LoVo (cell line): Measurements from ENCODE around the gene AIMP2.
A peak's percentile ranks its signal among the peaks of the same experiment; 100 is the strongest.
"Not testable (repeated sequence)": the region's sequence is repeated elsewhere in the genome, so short reads cannot be mapped to it uniquely, and the experiment has no call there.

Experiments used
- DNase-seq: peaks from one replicate; pipeline ENCODE4 v3.0.0-alpha.2; 2016; ENCODE audit warnings: low spot score

The AIMP2 gene

DNA sequence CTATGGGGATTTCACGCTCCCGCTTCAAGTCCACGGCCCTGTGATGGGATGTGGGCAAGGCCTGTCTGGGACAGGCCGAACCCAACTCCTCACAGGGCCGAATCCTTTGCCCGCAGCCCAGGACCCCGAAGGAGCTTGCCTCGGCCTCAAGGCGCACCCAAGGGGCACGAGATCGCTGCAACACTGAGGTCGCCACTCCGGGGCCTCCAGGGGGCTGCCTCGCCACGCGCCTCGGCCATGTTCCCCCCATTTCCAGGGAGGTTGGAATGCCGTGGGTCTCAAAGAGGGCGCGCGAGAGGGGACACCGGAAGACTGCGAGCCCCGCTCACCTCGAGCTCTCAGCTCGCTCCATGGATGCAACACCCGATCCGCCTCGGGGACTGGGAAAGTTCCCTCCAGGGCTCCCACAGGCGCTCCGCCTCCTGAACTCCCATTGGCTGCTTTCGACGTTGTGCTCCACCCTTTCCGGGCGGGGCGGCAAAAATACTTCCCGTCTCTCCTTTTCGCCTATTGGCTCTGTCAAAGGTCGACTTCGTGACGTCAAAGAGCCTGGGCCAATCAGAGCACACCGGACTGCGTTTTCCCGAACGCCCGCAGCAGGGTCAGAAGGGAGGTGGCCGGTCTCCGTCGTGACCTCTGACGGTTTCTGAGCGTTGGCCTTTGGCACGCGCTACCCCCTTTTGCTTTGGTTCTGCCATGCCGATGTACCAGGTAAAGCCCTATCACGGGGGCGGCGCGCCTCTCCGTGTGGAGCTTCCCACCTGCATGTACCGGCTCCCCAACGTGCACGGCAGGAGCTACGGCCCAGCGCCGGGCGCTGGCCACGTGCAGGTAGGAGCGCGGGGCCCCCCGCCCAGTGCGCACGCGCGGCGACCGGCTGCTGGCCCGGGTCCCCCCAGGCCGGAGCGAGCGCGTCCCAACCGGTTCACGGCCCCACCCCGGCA lies at the start of gene AIMP2, which contains the start of gene PMS2:
TSS of gene AIMP2 (plus strand) at position 605 of the 944 bp plus-strand sequence. CDS start at position 697, 92 bp downstream.
TSS of gene PMS2 (minus strand) at position 382 of the 944 bp plus-strand sequence. CDS start at position 352, 30 bp downstream.
- DNase-seq: peak; percentile 100

DNA sequence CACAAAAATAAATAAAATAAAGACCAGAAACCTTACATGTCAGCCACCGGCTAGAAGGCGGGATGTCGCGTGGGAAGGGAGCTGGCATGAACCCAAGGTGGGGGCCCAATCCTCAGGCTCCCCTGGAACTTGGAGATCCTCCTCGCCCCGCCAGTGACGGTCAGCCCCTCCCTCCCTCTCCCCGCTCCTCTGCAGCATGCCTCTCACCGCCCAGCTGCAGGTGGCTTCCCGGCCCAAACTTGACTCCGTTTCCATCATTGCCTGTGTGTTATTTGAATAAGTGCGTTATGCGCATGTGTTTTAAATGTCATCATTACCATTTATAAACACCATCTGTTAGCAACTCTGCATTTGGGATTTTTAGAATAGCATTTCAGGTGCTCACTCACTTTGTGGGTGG lies 45.9 kb upstream of the AIMP2 start:
- not testable (repeated sequence) for DNase-seq

DNA sequence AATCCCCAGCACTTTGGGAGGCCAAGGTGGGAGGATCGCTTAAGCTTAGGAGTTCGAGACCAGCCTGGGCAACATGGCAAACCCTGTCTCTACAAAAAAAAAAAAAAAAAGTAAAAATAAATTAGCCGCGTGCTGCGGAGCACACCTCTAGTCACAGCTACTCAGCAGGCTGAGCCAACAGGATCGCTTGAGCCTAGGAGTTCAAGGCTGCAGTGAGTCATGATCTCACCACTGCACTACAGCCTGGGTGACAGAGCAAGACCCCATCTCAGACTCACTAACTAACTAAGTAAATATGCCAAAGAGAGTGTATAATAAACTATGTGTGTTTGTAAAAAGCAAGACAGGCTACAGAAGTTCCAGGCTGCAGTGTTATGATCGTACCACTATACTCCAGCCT lies 45.3 kb upstream of the AIMP2 start:
- DNase-seq: not testable (repeated sequence)

DNA sequence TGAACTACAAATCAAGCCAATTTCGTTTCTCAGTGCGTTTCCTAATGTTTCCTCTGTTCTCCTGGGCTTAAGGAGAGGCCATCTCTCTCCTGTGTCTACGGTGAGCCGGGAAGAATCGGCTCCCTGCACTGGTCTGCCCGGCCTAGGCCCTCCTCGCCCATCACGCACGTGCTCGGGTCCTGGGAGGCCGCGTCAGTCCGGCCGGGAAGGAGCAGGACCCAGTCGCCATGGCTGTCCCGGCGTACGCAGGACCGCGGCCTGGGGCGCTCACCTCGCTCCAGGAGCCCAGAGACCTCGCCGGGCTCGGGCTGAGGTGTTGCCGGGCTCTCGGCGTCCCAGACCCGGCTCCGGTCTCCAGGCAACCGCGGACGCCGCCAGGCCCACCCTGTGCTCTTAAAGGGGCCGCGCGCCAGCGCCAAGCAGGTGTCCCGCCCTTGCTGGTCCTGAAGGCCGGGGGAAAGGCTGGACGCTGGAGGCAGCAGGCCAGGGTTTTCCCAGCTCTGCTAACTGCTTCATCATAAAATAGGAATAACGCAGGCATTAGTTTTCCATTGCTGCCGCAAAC lies 38.6 kb upstream of the AIMP2 start, which contains the start of gene RSPH10B:
TSS of gene RSPH10B (minus strand) at position 343 of the 565 bp plus-strand sequence. CDS start 3,573 bp downstream, outside the sequence.
- not testable (repeated sequence) for DNase-seq

DNA sequence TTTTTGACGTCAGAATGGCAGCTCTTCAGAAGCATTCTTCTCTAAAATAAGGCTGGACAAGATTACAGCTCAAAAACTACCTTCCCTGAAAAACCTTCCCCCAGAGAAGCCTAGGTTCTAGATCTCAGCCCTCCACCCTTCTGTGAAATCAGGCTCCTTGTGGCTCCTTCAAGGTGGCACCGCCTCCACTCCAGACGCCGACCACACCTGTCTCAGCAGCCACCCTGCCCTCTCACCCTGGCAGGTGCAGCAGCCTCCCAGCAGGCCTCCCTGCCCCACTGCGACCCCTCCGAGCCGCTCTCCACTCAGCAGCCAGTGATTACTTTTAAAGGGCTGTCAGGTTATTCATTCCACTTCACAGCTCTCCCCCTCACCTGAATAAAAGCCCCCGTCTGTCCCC lies 35.5 kb upstream of the AIMP2 start:
- DNase-seq: not testable (repeated sequence)

DNA sequence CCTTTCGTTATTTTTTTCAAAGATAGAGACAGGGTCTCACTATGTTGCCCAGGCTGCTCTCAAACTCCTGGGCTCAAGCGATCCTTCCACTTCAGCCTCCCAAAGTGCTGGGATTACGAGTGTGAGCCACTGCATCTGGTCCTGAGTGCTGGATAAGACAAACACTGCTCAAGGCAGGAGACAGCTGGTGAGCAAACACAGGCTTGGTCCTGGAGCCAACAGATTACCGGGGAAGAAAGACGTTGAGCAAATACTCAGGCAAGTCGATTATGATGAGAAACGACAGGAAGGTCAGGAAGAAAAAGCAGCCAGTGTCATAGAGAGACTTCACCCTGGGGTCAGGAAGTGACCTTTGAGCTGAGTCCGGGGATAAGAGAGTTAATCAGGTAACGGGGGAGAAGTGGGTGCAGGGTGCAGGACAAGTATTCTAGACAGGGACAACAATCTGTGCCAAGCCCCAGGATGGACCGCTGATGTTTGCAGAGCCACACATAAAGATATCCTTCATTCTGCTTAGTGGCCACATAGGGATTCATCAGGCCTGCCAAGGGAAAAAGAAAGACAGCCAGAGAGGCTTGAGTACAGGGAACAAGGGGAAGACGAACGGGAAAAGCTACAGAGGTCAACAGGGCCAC lies 29.3 kb upstream of the AIMP2 start:
- not testable (repeated sequence) for DNase-seq

DNA sequence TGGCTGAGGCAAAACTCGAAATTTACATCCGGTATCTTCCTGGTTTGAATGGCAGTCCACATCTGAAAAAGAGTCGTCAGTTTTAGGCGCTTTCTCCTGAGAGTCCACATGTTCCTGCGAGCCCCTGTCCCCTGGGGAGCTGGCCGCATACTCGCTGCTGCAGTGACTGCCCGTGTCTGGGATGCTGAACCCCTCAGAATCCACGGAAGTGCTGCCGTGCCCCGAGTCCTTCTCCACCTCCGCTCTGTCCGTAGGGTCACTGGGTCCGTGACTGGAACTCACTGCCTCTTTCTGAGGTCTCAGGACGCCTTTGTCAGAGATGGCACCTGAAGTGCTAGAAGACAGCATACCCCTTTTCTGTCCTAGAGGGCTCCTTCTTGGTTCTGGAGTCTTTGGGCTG lies 22.0 kb upstream of the AIMP2 start:
- not testable (repeated sequence) for DNase-seq

DNA sequence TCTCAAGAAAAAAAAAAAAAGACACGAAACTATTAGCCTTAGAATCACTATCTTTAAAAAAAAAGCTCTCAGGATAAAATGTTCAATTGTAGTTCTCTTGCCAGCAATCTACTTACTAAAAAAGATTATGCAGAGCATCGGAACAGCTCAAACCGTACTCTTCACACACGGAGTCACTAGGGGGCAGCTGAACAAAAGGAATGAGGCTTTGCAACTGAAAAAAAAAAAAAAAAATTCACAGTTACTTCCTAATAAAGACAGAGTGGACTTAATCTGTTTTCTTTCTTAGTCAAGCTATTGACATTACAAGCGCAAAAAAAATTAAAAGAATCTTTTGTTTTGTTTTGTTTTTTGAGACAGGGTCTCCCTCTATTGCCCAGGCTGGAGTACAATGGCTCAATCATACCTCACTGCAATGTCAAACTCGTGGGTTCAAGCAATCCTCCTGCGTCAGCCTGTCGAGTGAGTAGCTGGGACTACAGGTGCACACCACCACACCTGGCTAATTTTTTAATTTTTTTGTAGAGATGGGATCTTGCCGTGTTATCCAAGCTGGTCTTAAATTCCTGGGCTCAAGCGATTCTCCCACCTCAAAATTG lies 11.8 kb upstream of the AIMP2 start:
- DNase-seq: peak; percentile 52

DNA sequence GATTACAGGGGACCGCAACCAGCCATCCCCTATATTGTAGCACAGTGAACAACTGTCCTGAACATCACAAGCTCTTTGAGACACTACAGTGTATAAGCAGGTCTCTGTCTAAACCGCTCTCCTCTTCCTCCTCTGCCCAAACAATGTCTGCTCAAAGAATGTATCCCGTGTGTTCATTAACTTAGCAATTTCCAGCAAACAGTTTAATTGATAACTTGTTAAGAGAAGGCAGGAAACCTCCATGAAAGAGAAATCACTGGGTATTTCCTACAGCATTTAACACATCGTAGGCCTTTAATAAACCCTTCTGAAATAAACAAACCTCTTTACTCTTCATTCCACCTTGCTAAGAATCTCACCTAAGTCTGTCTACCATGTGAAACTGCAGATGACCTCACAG lies 1.7 kb upstream of the AIMP2 start:
- no peak for DNase-seq

DNA sequence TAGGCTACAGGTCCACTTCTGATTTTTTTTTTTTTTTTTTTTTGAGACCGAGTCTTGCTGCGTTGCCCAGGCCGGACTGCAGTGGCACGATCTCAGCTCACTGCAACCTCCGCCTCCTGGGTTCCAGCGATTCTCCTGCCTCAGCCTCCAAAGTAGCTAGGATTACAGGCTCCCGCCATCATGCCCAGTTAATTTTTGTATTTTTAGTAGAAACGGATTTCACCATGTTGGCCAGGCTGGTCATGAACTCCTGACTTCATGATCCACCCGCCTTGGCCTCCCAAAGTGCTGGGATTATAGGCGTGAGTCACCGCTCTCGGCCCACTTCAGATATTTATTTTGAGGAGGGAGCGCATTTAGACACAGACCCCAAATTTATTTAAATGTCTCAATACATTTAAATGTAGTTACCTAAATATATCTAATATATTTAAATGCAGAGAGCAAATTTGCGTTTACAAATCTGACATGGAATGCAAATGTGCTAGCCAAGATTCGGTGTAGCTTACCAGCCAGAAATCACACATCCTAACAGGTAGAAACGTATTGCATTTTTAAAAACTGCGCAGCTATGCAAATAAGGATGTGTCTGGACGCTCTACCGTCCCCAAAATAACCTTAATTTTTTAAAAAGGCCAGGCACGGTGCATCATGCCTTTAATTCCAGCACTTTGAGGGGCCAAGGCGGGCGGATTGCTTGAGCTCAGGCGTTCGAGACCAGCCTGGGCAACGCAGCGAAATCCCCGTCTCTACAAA lies 1.1 kb upstream of the AIMP2 start:
- not testable (repeated sequence) for DNase-seq

DNA sequence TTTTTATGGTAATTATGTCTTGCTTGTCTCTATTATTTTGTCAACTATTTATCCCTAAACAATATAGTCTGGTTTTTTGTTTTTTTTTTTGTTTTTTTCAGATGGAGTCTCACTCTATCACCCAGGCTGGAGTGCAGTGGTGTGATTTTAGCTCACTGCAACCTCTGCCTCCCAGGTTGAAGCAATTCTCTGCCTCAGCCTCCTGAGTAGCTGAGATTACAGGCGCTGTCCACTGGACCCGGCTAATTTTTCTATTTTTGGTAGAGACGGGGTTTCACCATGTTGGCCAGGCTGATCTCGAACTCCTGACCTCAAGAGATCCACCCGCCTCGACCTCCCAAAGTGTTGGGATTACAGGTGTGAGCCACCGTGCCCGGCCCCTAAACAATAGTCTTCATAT lies 1.3 kb downstream of the AIMP2 start:
- DNase-seq: not testable (repeated sequence)

DNA sequence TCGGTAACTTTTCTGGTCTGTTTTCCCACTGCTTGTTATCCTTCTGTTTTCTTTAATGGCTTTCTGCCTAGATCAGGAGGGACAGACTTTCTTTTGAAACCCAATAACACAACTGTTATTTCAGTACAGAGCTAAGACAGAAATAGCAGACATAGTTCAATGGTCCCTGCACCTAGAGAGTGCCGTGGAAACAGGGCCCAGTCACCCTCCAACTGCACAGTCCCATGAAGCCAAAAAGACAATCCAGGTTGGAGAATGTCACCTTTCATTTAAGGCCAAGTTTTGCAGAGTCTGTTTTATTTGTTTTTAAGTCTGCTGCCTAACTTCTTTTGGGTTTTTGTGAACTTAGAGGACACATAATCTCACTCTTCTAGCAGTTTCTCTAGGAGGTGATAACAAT lies 2.5 kb downstream of the AIMP2 start:
- no peak for DNase-seq

DNA sequence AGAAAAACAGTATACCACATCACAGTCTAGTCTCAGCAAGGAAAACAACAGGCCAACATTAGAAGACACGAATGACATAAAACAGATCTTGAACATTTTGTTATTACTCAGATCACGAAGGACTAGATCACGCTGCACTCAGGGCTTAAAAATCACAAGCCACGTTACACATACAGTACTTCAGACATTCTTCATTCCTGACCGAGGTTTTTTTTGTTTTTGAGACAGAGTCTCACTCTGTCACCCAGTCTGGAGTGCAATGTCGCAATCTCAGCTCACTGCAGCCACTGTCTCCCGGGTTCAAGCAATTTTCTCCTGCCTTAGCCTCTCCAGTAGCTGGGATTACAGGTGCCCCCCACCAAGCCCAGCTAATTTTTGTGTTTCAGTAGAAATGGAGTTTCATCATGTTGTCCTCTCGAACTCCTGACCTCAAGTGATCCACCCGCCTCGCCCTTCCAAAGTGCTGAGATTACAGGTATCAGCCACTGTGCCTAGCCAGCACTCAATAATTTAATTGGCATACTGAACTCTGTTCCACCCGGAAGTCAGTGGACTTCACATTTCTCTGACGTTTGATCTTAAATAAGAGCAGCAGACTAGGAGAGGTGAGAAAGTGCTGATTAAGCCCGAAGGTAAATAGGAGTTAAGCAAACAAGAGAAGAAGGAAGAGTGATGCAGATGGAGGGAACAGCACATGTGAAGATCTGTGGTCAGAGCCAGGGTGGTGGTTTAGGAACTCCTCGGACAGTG lies 3.5 kb downstream of the AIMP2 start:
- DNase-seq: no peak

DNA sequence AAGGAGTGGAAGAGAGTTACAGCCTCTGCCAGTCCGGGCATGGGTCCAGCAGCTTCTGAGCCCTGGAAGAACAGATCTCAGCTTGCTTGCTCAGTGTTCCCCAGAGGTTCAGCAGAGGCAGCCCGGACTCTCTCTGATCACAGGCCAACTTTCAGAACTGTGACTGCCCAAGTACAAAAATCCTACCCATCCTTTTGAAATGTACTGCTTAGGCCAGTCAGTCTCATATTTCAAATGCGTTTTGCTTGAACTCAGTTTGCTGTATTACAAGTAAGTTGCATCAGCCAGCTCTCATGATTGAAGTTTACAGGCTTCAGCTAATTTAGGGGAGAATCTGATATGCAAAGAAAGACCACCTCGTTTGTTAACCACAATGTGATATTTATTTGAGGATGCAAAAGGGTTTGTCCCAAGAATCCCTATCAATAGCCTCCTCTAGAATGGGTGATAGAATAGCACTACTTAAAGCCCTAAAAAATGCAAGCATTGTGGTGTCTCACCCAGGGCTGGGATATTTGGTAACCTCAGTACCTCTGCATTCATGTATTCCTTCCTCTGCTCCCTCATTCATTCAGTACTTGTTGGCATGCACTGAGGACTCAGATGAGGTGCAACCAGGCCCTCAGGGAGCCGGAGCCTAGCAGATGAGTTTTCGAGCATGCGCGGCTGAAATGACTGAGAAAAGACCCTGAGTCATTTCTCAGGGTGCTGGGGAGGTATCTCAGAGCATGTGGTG lies 7.0 kb downstream of the AIMP2 start:
- DNase-seq: peak; percentile 60

DNA sequence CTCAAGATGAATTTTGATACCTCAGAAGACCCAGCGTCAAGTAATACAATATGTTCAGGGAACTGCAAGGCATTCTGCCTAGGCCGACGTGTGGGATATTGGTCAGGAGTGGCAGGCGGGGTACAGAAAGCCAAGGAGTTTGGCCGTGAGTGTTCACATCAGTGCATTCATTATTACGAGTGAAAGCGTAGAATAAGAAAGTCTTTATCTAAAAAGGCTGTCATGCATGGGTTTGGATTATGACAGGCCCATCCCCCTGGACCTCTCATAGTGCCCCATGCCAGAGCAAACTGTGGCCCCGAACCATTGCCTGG lies 7.5 kb downstream of the AIMP2 start:
- DNase-seq: no peak

DNA sequence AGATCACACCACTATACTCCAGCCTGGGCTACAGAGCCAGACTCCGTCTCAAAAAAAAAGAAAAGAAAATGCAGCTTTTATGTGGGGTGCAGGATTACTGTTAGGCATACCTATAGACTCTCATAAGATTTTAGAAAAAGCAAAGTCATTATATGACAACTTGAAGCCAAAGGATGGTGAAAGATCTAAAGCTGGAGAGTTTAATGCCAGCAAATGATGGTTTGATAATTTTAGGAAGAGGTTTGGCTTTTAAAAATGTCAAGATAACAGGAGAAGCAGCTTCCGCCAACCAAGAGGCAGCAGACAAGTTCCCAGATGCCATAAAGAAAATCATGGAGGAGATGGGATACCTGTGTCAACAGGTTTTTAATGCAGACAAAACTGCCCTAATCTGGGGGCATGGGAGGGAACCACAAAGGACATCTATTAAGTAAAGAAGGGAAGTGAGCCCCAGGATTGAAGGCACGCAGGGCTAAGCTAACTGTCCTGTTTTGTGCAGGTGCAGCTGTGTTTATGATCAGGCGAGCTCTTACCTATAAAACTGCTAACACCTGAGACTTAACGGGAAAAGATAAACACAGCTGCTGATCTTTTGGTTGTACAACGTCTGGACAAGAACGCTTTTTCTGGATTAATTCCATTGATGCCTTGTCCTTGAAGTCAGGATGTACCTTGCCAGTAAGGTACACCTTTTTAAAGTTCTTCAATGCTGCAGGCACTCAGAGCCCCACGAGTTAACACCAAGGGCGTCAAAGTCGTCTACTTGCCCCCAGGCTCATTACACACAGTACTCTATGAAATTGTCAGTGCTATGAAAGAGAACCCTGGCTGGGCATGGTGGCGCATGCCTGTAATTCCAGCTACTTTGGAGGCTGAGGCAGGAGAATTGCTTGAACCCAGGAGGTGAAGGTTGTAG lies 11.6 kb downstream of the AIMP2 start:
- DNase-seq: no peak

DNA sequence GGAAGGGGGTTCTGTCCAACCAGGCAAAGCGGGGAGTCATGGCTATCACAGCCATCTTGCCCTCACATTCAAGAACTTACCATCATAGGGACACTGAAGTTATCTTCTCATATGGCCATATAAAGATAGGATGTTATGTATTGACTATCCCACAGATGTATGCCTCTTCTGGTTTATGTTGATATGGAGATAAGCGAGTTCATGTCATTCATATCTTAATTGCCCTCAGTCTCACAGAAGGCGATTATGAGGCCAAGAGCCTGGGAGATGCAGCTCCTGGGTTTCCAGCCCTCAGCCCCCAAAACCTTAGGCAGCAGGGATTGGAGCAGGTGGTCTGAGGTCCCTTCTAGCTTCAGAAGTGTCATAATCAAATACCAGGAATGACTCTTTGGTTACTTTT lies 13.6 kb downstream of the AIMP2 start:
- DNase-seq: no peak

DNA sequence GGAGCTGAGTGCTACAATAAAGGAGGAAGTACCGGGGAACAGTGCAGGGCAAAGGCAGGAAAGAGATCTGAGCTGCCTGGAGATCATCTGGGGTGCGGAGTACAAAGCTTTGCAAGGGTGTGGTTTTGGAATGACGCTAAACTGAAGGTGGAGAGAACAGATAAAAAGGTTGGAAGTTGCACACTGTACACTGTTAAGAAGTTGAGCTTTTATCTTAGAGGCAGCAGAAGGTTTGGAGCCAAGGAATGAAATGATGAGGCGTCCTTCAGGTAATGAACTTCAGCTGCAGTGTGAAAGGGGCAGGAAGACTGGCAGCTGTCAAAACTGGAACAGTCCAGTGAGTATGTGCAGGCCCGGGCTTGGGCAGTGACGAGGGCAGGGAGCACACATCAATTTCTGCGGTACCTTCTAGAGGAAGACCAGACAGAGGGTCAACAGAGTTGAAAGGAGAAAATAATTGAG lies 14.9 kb downstream of the AIMP2 start:
- DNase-seq: no peak
